K562 (cell line): ENCODE measurements around the gene DNAJB11. TPM values are rescaled to one million over a fixed set of nuclear protein-coding genes. Genes with fewer than 3 reads are reported as not detected.
A peak's percentile ranks its signal among the peaks of the same experiment; 100 is the strongest.

Experiments
- CBX5 ChIP-seq: IDR thresholded peaks from 2 replicates; pipeline ENCODE4 v1.6.1; 2014; ENCODE audit warnings: low read depth, borderline replicate concordance
- CTBP1 ChIP-seq: fragments of 450-650 bp; IDR thresholded peaks from 2 replicates; pipeline ENCODE4 v1.6.1; 2016; ENCODE audit warnings: borderline replicate concordance
- GATAD2B ChIP-seq: fragments of 450-650 bp; IDR thresholded peaks from 2 replicates; pipeline ENCODE4 v1.6.1; 2017; ENCODE audit warnings: mild to moderate bottlenecking, borderline replicate concordance
- GTF2F1 ChIP-seq: IDR thresholded peaks from 2 replicates; pipeline ENCODE4 v1.6.1; 2011; ENCODE audit warnings: low read depth, low read length, improper control_type of control experiment
- HMGXB4 ChIP-seq: sonication (generic); formaldehyde crosslinking; IDR thresholded peaks from 2 replicates; pipeline ENCODE4 v1.8.1; 2023; ENCODE audit warnings: mild to moderate bottlenecking, missing genetic modification reagents
- NEUROD1 ChIP-seq: fragments of 150-350 bp; IDR thresholded peaks from 2 replicates; pipeline ENCODE4 v1.6.1; 2014; ENCODE audit warnings: borderline replicate concordance, low read length, low read depth; ENCODE audit not compliant: partially characterized antibody
- NFE2L1 ChIP-seq: fragments of 450-650 bp; IDR thresholded peaks from 2 replicates; pipeline ENCODE4 v1.6.1; 2016; ENCODE audit warnings: missing genetic modification characterization, low read depth, mild to moderate bottlenecking, missing compliant biosample characterization, moderate library complexity, borderline replicate concordance
- NR1H2 ChIP-seq: sonication (generic); formaldehyde crosslinking; IDR thresholded peaks from 2 replicates; pipeline ENCODE4 v1.4.0; 2020; ENCODE audit warnings: mild to moderate bottlenecking, missing genetic modification reagents
- OTX1 ChIP-seq: fragments of 450-650 bp; formaldehyde crosslinking; IDR thresholded peaks from 2 replicates; pipeline ENCODE4 v1.4.0; 2022; ENCODE audit warnings: mild to moderate bottlenecking
- PBX2 ChIP-seq, 2 experiments: IDR thresholded peaks in 1 of 2; conservative IDR thresholded peaks in 1 of 2; 2 replicates each; pipeline ENCODE4 v1.6.1; 2016; ENCODE audit warnings: low read depth in 2 of 2, mild to moderate bottlenecking in 1 of 2, missing compliant biosample characterization in 1 of 2, missing genetic modification characterization in 1 of 2, moderate library complexity in 1 of 2
- PRPF4 ChIP-seq: fragments of 200-400 bp; formaldehyde crosslinking; IDR thresholded peaks from one replicate; pipeline ENCODE4 v1.6.1; 2017; ENCODE audit warnings: low read length, low read depth, mild to moderate bottlenecking; ENCODE audit not compliant: insufficient read depth, poor library complexity, severe bottlenecking
- REST ChIP-seq, 2 experiments: fragments of 450-650 bp; formaldehyde crosslinking in 1 of 2; IDR thresholded peaks; 2 replicates each; pipeline versions ENCODE4 v1.4.0 to v1.6.1; 2014 to 2020; ENCODE audit warnings: mild to moderate bottlenecking in 2 of 2, borderline replicate concordance in 1 of 2, low read depth in 1 of 2
- TAL1 ChIP-seq: fragments of 450-650 bp; IDR thresholded peaks from 2 replicates; pipeline ENCODE4 v1.6.1; 2016; ENCODE audit warnings: mild to moderate bottlenecking
- polyA plus RNA-seq, 8 experiments: library from polyadenylated mRNA; depleted of rRNA in 4 of 8; stranded (reverse) in 5 of 8; unstranded in 3 of 8; fragments of >200 nt; fragmentation: Nextera tagmentation in 2 of 8; fragmentation: Illumina TruSeq in 1 of 8; extraction: Ambion mirVana in 2 of 8; extraction: Trizol in 1 of 8; gene quantifications; 2 replicates each; pipeline versions ENCODE4 v1.2.1 to v1.2.3, GENCODE V29; 2011 to 2014; ENCODE audit warnings: inconsistent platforms in 1 of 8, missing spikeins in 1 of 8
- total RNA-seq, 7 experiments: library from RNA; depleted of rRNA in 6 of 7; stranded (reverse); fragments of >200 nt in 6 of 7; fragmentation: Illumina TruSeq in 2 of 7; extraction: Trizol in 2 of 7; gene quantifications; 2 replicates each; pipeline versions ENCODE4 v1.2.1 to v1.2.3, GENCODE V29; 2011 to 2021; ENCODE audit warnings: low replicate concordance in 1 of 7

Gene DNAJB11
- total and polyA plus RNA-seq, 9 of the 15 experiments (the other 6 are each of a cell fraction or from before 2014, with no cell fraction given): 14.8 to 74.7 (median 63.8) TPM

- TF ChIP-seq REST (IDR thresholded peaks at IDR 0.05; ENCODE audit: borderline replicate concordance) (peak; percentile 83), REST (CRISPR knock-in tag; IDR thresholded peaks at IDR 0.05; ENCODE audit: low read depth) (no peak; the same call in 1 of the 2 replicates), NFE2L1 (tag) (no peak), GTF2F1 (no peak), OTX1 (CRISPR knock-in tag) (no peak), CBX5 (0 out of 2 replicates have a peak, but pooled peaks have one; percentile 11), PRPF4 (no peak), NR1H2 (CRISPR knock-in tag) (no peak), GATAD2B (no peak), TAL1 (no peak), CTBP1 (peak; percentile 61; the same call in 1 of the 2 replicates), NEUROD1 (no peak), HMGXB4 (CRISPR knock-in tag) (no peak), PBX2 (CRISPR knock-in tag; IDR thresholded peaks at IDR 0.05; ENCODE audit: low read depth) (no peak), PBX2 (tag; conservative IDR thresholded peaks at IDR 0.05; ENCODE audit: low read depth) (no peak)
Measured at GRCh38 chr3:186617036-186617946, 46.8 kb downstream of the DNAJB11 start (continued).
